Measurements from ENCODE around the gene NUDT6.

Gene NUDT6

GRCh38 chr4:122899682-122900081, 22.7 kb downstream of the NUDT6 start:
- no peak overlapping the region for H3K27ac ChIP-seq (ENCODE audit: low read depth, low read length)
- no peak overlapping the region for H3K9ac ChIP-seq (ENCODE audit: low read depth, low read length)
- no peaks in the 10 kb centered on the region for H3K27me3 ChIP-seq (ENCODE audit: control insufficient read depth, insufficient read depth, low read length)
- H3K9me3 ChIP-seq (ENCODE audit: control insufficient read depth, insufficient read depth, low read length): no peaks in the 10 kb centered on the region
- no peak overlapping the region for H3K4me3 ChIP-seq (ENCODE audit: low read depth, low read length)
- peaks cover 34% of the 10 kb centered on the region for H3K36me3 ChIP-seq (ENCODE audit: control insufficient read depth, insufficient read depth, low read length)
- H3K4me1 ChIP-seq (ENCODE audit: control insufficient read depth, insufficient read depth, low read length): peaks cover 16% of the 10 kb centered on the region

GRCh38 chr4:122898370-122899150, 23.8 kb downstream of the NUDT6 start:
- no peaks in the 10 kb centered on the region for H3K27me3 ChIP-seq (ENCODE audit: control insufficient read depth, insufficient read depth, low read length)
- peaks cover 10% of the 10 kb centered on the region for H3K4me1 ChIP-seq (ENCODE audit: control insufficient read depth, insufficient read depth, low read length)
- H3K36me3 ChIP-seq (ENCODE audit: control insufficient read depth, insufficient read depth, low read length): peaks cover 45% of the 10 kb centered on the region
- no peaks in the 10 kb centered on the region for H3K9me3 ChIP-seq (ENCODE audit: control insufficient read depth, insufficient read depth, low read length)
- H3K9ac ChIP-seq (ENCODE audit: low read depth, low read length): no peak overlapping the region
- no peak overlapping the region for H3K4me3 ChIP-seq (ENCODE audit: low read depth, low read length)
- no peak overlapping the region for H3K27ac ChIP-seq (ENCODE audit: low read depth, low read length)

- no peak overlapping the region for H3K4me3 ChIP-seq (ENCODE audit: low read depth, low read length)
- H3K27ac ChIP-seq (ENCODE audit: low read depth, low read length): no peak overlapping the region
- 0 out of 2 replicates have a peak, but pooled peaks cover 4% of the 10 kb centered on the region for H3K4me1 ChIP-seq (ENCODE audit: control insufficient read depth, insufficient read depth, low read length)
- peaks cover 68% of the 10 kb centered on the region for H3K36me3 ChIP-seq (ENCODE audit: control insufficient read depth, insufficient read depth, low read length)
- no peaks in the 10 kb centered on the region for H3K9me3 ChIP-seq (ENCODE audit: control insufficient read depth, insufficient read depth, low read length)
- no peak overlapping the region for H3K9ac ChIP-seq (ENCODE audit: low read depth, low read length)
- H3K27me3 ChIP-seq (ENCODE audit: control insufficient read depth, insufficient read depth, low read length): no peaks in the 10 kb centered on the region
Observed at GRCh38 chr4:122896270-122896669, 26.1 kb downstream of the NUDT6 start.

- Histone ChIP-seq H3K9ac (ENCODE audit: low read depth, low read length) (no peak overlapping the region), H3K27ac (ENCODE audit: low read depth, low read length) (no peak overlapping the region), H3K9me3 (ENCODE audit: control insufficient read depth, insufficient read depth, low read length) (no peaks in the 10 kb centered on the region), H3K4me3 (ENCODE audit: low read depth, low read length) (no peak overlapping the region), H3K36me3 (ENCODE audit: control insufficient read depth, insufficient read depth, low read length) (peaks cover 69% of the 10 kb centered on the region), H3K27me3 (ENCODE audit: control insufficient read depth, insufficient read depth, low read length) (no peaks in the 10 kb centered on the region), H3K4me1 (ENCODE audit: control insufficient read depth, insufficient read depth, low read length) (0 out of 2 replicates have a peak, but pooled peaks cover 4% of the 10 kb centered on the region)
Observed at GRCh38 chr4:122895336-122895995, 26.9 kb downstream of the NUDT6 start.

GRCh38 chr4:122894827-122895226, 27.6 kb downstream of the NUDT6 start:
- Histone ChIP-seq H3K9me3 (ENCODE audit: control insufficient read depth, insufficient read depth, low read length) (no peaks in the 10 kb centered on the region), H3K27ac (ENCODE audit: low read depth, low read length) (no peak overlapping the region), H3K9ac (ENCODE audit: low read depth, low read length) (no peak overlapping the region), H3K36me3 (ENCODE audit: control insufficient read depth, insufficient read depth, low read length) (peaks cover 75% of the 10 kb centered on the region), H3K4me1 (ENCODE audit: control insufficient read depth, insufficient read depth, low read length) (0 out of 2 replicates have a peak, but pooled peaks cover 4% of the 10 kb centered on the region), H3K4me3 (ENCODE audit: low read depth, low read length) (no peak overlapping the region), H3K27me3 (ENCODE audit: control insufficient read depth, insufficient read depth, low read length) (no peaks in the 10 kb centered on the region)

GRCh38 chr4:122890147-122890795, 32.1 kb downstream of the NUDT6 start:
- Histone ChIP-seq H3K9me3 (ENCODE audit: control insufficient read depth, insufficient read depth, low read length) (no peaks in the 10 kb centered on the region), H3K4me1 (ENCODE audit: control insufficient read depth, insufficient read depth, low read length) (no peaks in the 10 kb centered on the region), H3K27ac (ENCODE audit: low read depth, low read length) (no peak overlapping the region), H3K4me3 (ENCODE audit: low read depth, low read length) (no peak overlapping the region), H3K9ac (ENCODE audit: low read depth, low read length) (no peak overlapping the region), H3K27me3 (ENCODE audit: control insufficient read depth, insufficient read depth, low read length) (no peaks in the 10 kb centered on the region), H3K36me3 (ENCODE audit: control insufficient read depth, insufficient read depth, low read length) (peaks cover 90% of the 10 kb centered on the region)

- H3K4me1 ChIP-seq (ENCODE audit: control insufficient read depth, insufficient read depth, low read length): no peaks in the 10 kb centered on the region
- H3K9me3 ChIP-seq (ENCODE audit: control insufficient read depth, insufficient read depth, low read length): no peaks in the 10 kb centered on the region
- no peaks in the 10 kb centered on the region for H3K27me3 ChIP-seq (ENCODE audit: control insufficient read depth, insufficient read depth, low read length)
- no peak overlapping the region for H3K4me3 ChIP-seq (ENCODE audit: low read depth, low read length)
- H3K9ac ChIP-seq (ENCODE audit: low read depth, low read length): no peak overlapping the region
- H3K27ac ChIP-seq (ENCODE audit: low read depth, low read length): no peak overlapping the region
- H3K36me3 ChIP-seq (ENCODE audit: control insufficient read depth, insufficient read depth, low read length): peaks cover 90% of the 10 kb centered on the region
Observed at GRCh38 chr4:122889726-122890125, 32.7 kb downstream of the NUDT6 start.

- no peak overlapping the region for H3K27ac ChIP-seq (ENCODE audit: low read depth, low read length)
- H3K4me3 ChIP-seq (ENCODE audit: low read depth, low read length): no peak overlapping the region
- H3K4me1 ChIP-seq (ENCODE audit: control insufficient read depth, insufficient read depth, low read length): no peaks in the 10 kb centered on the region
- H3K9ac ChIP-seq (ENCODE audit: low read depth, low read length): no peak overlapping the region
- no peaks in the 10 kb centered on the region for H3K27me3 ChIP-seq (ENCODE audit: control insufficient read depth, insufficient read depth, low read length)
- H3K36me3 ChIP-seq (ENCODE audit: control insufficient read depth, insufficient read depth, low read length): peaks cover 98% of the 10 kb centered on the region
- H3K9me3 ChIP-seq (ENCODE audit: control insufficient read depth, insufficient read depth, low read length): no peaks in the 10 kb centered on the region
Observed at GRCh38 chr4:122884499-122884898, 37.9 kb downstream of the NUDT6 start.

GRCh38 chr4:122882857-122883735, 39.3 kb downstream of the NUDT6 start:
- Histone ChIP-seq H3K36me3 (ENCODE audit: control insufficient read depth, insufficient read depth, low read length) (peaks cover 98% of the 10 kb centered on the region), H3K9me3 (ENCODE audit: control insufficient read depth, insufficient read depth, low read length) (no peaks in the 10 kb centered on the region), H3K27me3 (ENCODE audit: control insufficient read depth, insufficient read depth, low read length) (no peaks in the 10 kb centered on the region), H3K9ac (ENCODE audit: low read depth, low read length) (no peak overlapping the region), H3K4me1 (ENCODE audit: control insufficient read depth, insufficient read depth, low read length) (no peaks in the 10 kb centered on the region), H3K27ac (ENCODE audit: low read depth, low read length) (no peak overlapping the region), H3K4me3 (ENCODE audit: low read depth, low read length) (no peak overlapping the region)

GRCh38 chr4:122879001-122879400, 43.4 kb downstream of the NUDT6 start:
- Histone ChIP-seq H3K9ac (ENCODE audit: low read depth, low read length) (no peak overlapping the region), H3K9me3 (ENCODE audit: control insufficient read depth, insufficient read depth, low read length) (0 out of 2 replicates have a peak, but pooled peaks cover 4% of the 10 kb centered on the region), H3K27me3 (ENCODE audit: control insufficient read depth, insufficient read depth, low read length) (no peaks in the 10 kb centered on the region), H3K27ac (ENCODE audit: low read depth, low read length) (no peak overlapping the region), H3K4me1 (ENCODE audit: control insufficient read depth, insufficient read depth, low read length) (no peaks in the 10 kb centered on the region), H3K4me3 (ENCODE audit: low read depth, low read length) (no peak overlapping the region), H3K36me3 (ENCODE audit: control insufficient read depth, insufficient read depth, low read length) (peaks cover 87% of the 10 kb centered on the region)

Measured in HUES48 (cell line).